CD14-positive monocyte (primary cell): ENCODE data around the gene ZSWIM5. TPM values are rescaled to one million over a fixed set of nuclear protein-coding genes. Genes with fewer than 3 reads are reported as not detected.

Experiments used
- DNase-seq, 3 donors: peaks; one replicate each; pipeline ENCODE4 v3.0.0-alpha.2; 2011 to 2022
- H2AFZ ChIP-seq: 2 replicates; pipeline ENCODE4 v1.6.0; 2012; ENCODE audit warnings: mild to moderate bottlenecking, low read depth, low read length, inconsistent platforms; ENCODE audit not compliant: insufficient read depth, poor library complexity, severe bottlenecking
- H3K27ac ChIP-seq, 2 donors: 1 replicate in 1 of 2; 2 replicates in 1 of 2; pipeline ENCODE4 v1.5.1; 2012 to 2013; ENCODE audit warnings: low read length in 2 of 2, control low read depth in 1 of 2, inconsistent platforms in 1 of 2, low read depth in 1 of 2, mild to moderate bottlenecking in 1 of 2
- H3K27me3 ChIP-seq, 2 donors: one replicate each; pipeline versions ENCODE4 v1.6.0 to v1.6.1; 2011 to 2013; ENCODE audit warnings: low read length in 2 of 2; ENCODE audit not compliant: control insufficient read depth in 2 of 2, insufficient read depth in 2 of 2
- H3K36me3 ChIP-seq, 2 donors: replicated peaks in 1 of 2; 1 replicate in 1 of 2; 2 replicates in 1 of 2; pipeline versions ENCODE4 v1.5.1 to v1.6.1; 2012 to 2013; ENCODE audit warnings: low read length in 2 of 2, control low read depth in 1 of 2, inconsistent platforms in 1 of 2, mild to moderate bottlenecking in 1 of 2; ENCODE audit not compliant: insufficient read depth in 2 of 2, control insufficient read depth in 1 of 2
- H3K4me1 ChIP-seq, 2 donors: 1 replicate in 1 of 2; 2 replicates in 1 of 2; pipeline versions ENCODE4 v1.5.1 to v1.6.1; 2012 to 2013; ENCODE audit warnings: low read length in 2 of 2, control low read depth in 1 of 2, inconsistent platforms in 1 of 2, mild to moderate bottlenecking in 1 of 2, moderate library complexity in 1 of 2; ENCODE audit not compliant: insufficient read depth in 2 of 2, control insufficient read depth in 1 of 2
- H3K4me2 ChIP-seq: replicated peaks from 2 replicates; pipeline ENCODE3; 2012; ENCODE audit warnings: low read length, moderate library complexity, mild to moderate bottlenecking; ENCODE audit not compliant: poor library complexity, severe bottlenecking; ENCODE audit errors: extremely low read depth
- H3K4me3 ChIP-seq, 3 experiments: fragments of 200-600 bp in 1 of 3; sonication (generic) in 1 of 3; replicated peaks in 1 of 3; 1 replicate in 2 of 3; 2 replicates in 1 of 3; pipeline ENCODE4 v1.5.1; 2011 to 2013; ENCODE audit warnings: low read length in 3 of 3, mild to moderate bottlenecking in 3 of 3, control low read depth in 2 of 3, low read depth in 2 of 3, inconsistent platforms in 1 of 3, moderate library complexity in 1 of 3
- H3K79me2 ChIP-seq: 2 replicates; pipeline ENCODE4 v1.6.0; 2012; ENCODE audit warnings: mild to moderate bottlenecking, control low read depth, inconsistent platforms, low read length, moderate library complexity; ENCODE audit not compliant: insufficient read depth
- H3K9ac ChIP-seq: 2 replicates; pipeline ENCODE4 v1.6.0; 2017; ENCODE audit warnings: low read length, mild to moderate bottlenecking; ENCODE audit not compliant: insufficient read depth, poor library complexity, severe bottlenecking
- H3K9me3 ChIP-seq, 2 donors: replicated peaks in 1 of 2; 1 replicate in 1 of 2; 2 replicates in 1 of 2; pipeline versions ENCODE4 v1.5.1 to v1.6.1; 2012 to 2013; ENCODE audit warnings: low read length in 2 of 2, control low read depth in 1 of 2; ENCODE audit not compliant: control insufficient read depth in 1 of 2, insufficient read depth in 1 of 2
- H4K20me1 ChIP-seq: 2 replicates; pipeline ENCODE4 v1.6.0; 2012; ENCODE audit warnings: mild to moderate bottlenecking, low read length, control low read depth, moderate library complexity; ENCODE audit not compliant: insufficient read depth
- H3K27ac Mint-ChIP-seq, 7 donors: one replicate each; pipeline ENCODE4 v1.8.0; 2020; ENCODE audit warnings: mild to moderate bottlenecking in 7 of 7, mixed read lengths in 7 of 7, moderate library complexity in 6 of 7, inconsistent platforms in 2 of 7
- H3K27me3 Mint-ChIP-seq, 3 donors: one replicate each; pipeline ENCODE4 v1.8.0; 2021 to 2022; ENCODE audit warnings: low read depth in 3 of 3, mild to moderate bottlenecking in 3 of 3, mixed read lengths in 3 of 3, moderate library complexity in 3 of 3, inconsistent platforms in 1 of 3
- H3K36me3 Mint-ChIP-seq, 2 donors: one replicate each; pipeline ENCODE4 v1.8.0; 2020; ENCODE audit warnings: mixed read lengths in 2 of 2, inconsistent platforms in 1 of 2, mild to moderate bottlenecking in 1 of 2
- H3K4me1 Mint-ChIP-seq: one replicate; pipeline ENCODE4 v1.8.0; 2020; ENCODE audit warnings: mild to moderate bottlenecking, mixed read lengths
- H3K4me3 Mint-ChIP-seq, 2 donors: one replicate each; pipeline ENCODE4 v1.8.0; 2020; ENCODE audit warnings: mild to moderate bottlenecking in 2 of 2, mixed read lengths in 2 of 2, moderate library complexity in 1 of 2
- H3K9me3 Mint-ChIP-seq, 7 donors: one replicate each; pipeline ENCODE4 v1.8.0; 2020 to 2022; ENCODE audit warnings: mixed read lengths in 7 of 7, mild to moderate bottlenecking in 6 of 7, moderate library complexity in 6 of 7, inconsistent platforms in 2 of 7
- CTCF ChIP-seq: fragments of 200-600 bp; IDR thresholded peaks from one replicate; pipeline ENCODE4 v1.8.0; 2022; ENCODE audit warnings: antibody characterized with exemption, mild to moderate bottlenecking
- WGBS: methylation state at CpG from one replicate; pipeline ENCODE4 v1.1.5; 2013; ENCODE audit warnings: missing lambda C conversion rate; ENCODE audit not compliant: insufficient coverage; 5-methylcytosine and 5-hydroxymethylcytosine counted together
- intact Hi-C, 2 donors: fragments of 100-400 bp; cut with micrococcal nuclease; formaldehyde crosslinking; loops; one replicate each; pipeline versions ENCODE4 v1.15.0 to v1.15.1; 2023
- polyA plus RNA-seq, 3 donors: library from polyadenylated mRNA; depleted of rRNA in 1 of 3; unstranded in 2 of 3; stranded (reverse) in 1 of 3; fragments of 300-500 nt in 2 of 3; fragments of >200 nt in 1 of 3; fragmentation: Illumina TruSeq in 2 of 3; gene quantifications; 1 replicate in 2 of 3; 2 replicates in 1 of 3; pipeline ENCODE4 v1.2.3, GENCODE V29; 2012 to 2021

The ZSWIM5 gene
- polyA plus RNA-seq, 3 donors = not detected

GRCh38 chr1:45213892-45214291 lies 7.5 kb upstream of the ZSWIM5 start:
- H3K4me3 ChIP-seq = no peak overlapping the region
- no peak for TF ChIP-seq CTCF
- peaks cover 11 to 19% (median 13%) of the 10 kb centered on the region in 3 donors for H3K27me3 Mint-ChIP-seq

GRCh38 chr1:45211076-45211475 lies 4.7 kb upstream of the ZSWIM5 start:
- Mint-ChIP-seq H3K4me1 (peaks cover 9% of the 10 kb centered on the region), H3K27me3 (peaks cover 31 to 44% (median 34%) of the 10 kb centered on the region in 3 donors), H3K4me3 (no peak overlapping the region), H3K9me3 (peaks cover 0 to 8% (median 3%) of the 10 kb centered on the region in 7 donors), H3K36me3 (peaks cover 0 to 5% of the 10 kb centered on the region in 2 donors), H3K27ac (no peak overlapping the region)
- no peak for DNase-seq
- Histone ChIP-seq H3K27me3 (peaks cover 31 to 34% of the 10 kb centered on the region in 2 donors), H4K20me1 (no peaks in the 10 kb centered on the region), H3K79me2 (no peaks in the 10 kb centered on the region), H3K4me3 (no peak overlapping the region), H3K9me3 (peaks cover 0 to 4% of the 10 kb centered on the region in 2 donors), H3K36me3 (no peaks in the 10 kb centered on the region), H3K27ac (no peak overlapping the region), H3K4me2 (no peak overlapping the region), H2AFZ (no peak overlapping the region), H3K4me1 (peaks cover 6 to 7% of the 10 kb centered on the region in 2 donors), H3K9ac (no peak overlapping the region)
- intact Hi-C loops = no loop called here
- no peak for TF ChIP-seq CTCF
- no CpG with 5 or more reads among the region's 3 CpGs for WGBS

More at GRCh38 chr1:45213892-45214291, 7.5 kb upstream of the ZSWIM5 start:
- H3K27ac ChIP-seq = no peak overlapping the region
- no peak overlapping the region for H3K27ac Mint-ChIP-seq
- no peaks in the 10 kb centered on the region for H3K79me2 ChIP-seq
- no peak overlapping the region for H3K9ac ChIP-seq
- DNase-seq = no peak
- no CpG with 5 or more reads among the region's 1 CpG for WGBS
- H3K36me3 Mint-ChIP-seq = no peaks in the 10 kb centered on the region
- no peaks in the 10 kb centered on the region for H3K9me3 ChIP-seq
- no peaks in the 10 kb centered on the region for H4K20me1 ChIP-seq
- H3K4me2 ChIP-seq = no peak overlapping the region
- peaks cover 10 to 11% of the 10 kb centered on the region in 2 donors for H3K27me3 ChIP-seq
- H3K36me3 ChIP-seq = no peaks in the 10 kb centered on the region
- intact Hi-C loops = no loop called here
- H3K9me3 Mint-ChIP-seq = peaks cover 0 to 6% (median 0%) of the 10 kb centered on the region in 7 donors
- H3K4me3 Mint-ChIP-seq = no peak overlapping the region
- no peaks in the 10 kb centered on the region for H3K4me1 ChIP-seq
- no peaks in the 10 kb centered on the region for H3K4me1 Mint-ChIP-seq
- no peak overlapping the region for H2AFZ ChIP-seq
